ENCODE measurements around the gene PCGF5. TPM values are rescaled to one million over a fixed set of nuclear protein-coding genes. Genes with fewer than 3 reads are reported as not detected.

PCGF5 gene
- polyA plus RNA-seq, 1 of the 3 experiments (the other 2 are of a cell fraction) = 14.5 TPM

GRCh38 chr10:91251430-91252056 is 31.1 kb downstream of the PCGF5 start:
- peaks cover 46 to 57% of the 10 kb centered on the region in 2 experiments for H3K36me3 ChIP-seq (replicated peaks in 1 of 2; ENCODE audit: control insufficient read depth in 1 of 2, insufficient read depth in 2 of 2, low read length in 1 of 2)
- no peak overlapping the region for H3K4me2 ChIP-seq
- H2AFZ ChIP-seq (ENCODE audit: low read depth) = no peak overlapping the region
- DNase-seq = peak; percentile 26
- H3F3A ChIP-seq (replicated peaks; ENCODE audit: insufficient read depth) = peaks cover 7% of the 10 kb centered on the region
- ChIA-PET CTCF (interaction anchor here (0.6 to 6.6 kb wide), 70 partner anchors 8 to 380 kb away, joined by 3 to 124 read pairs (median 4); partner anchors contain the start of genes ANKRD1, PCGF5 and RPP30), POLR2A (no interaction called here)
- H3K9ac ChIP-seq = no peak overlapping the region
- H4K20me1 ChIP-seq (ENCODE audit: insufficient read depth) = no peaks in the 10 kb centered on the region
- TF ChIP-seq RXRA (IDR thresholded peaks at IDR 0.05; ENCODE audit: borderline replicate concordance, low read depth) = no peak
- no peak for TF ChIP-seq REST (IDR thresholded peaks at IDR 0.05; ENCODE audit: low read depth, low read length)
- no peak for TF ChIP-seq FOXJ3 (CRISPR knock-in tag; IDR thresholded peaks at IDR 0.05)
- no peak for TF ChIP-seq PBX3 (IDR thresholded peaks at IDR 0.05)
- TF ChIP-seq USF2 (IDR thresholded peaks at IDR 0.05; ENCODE audit: borderline replicate concordance, low read depth, low read length) = no peak
- peak; percentile 98 for TF ChIP-seq CTCF (IDR thresholded peaks at IDR 0.05)
- TF ChIP-seq RAD21 (IDR thresholded peaks at IDR 0.05; ENCODE audit: low read length) = peak; percentile 98
- TF ChIP-seq MXI1 (IDR thresholded peaks at IDR 0.05; ENCODE audit: low read depth, low read length) = no peak
- TF ChIP-seq SMC3 (IDR thresholded peaks at IDR 0.05; ENCODE audit: low read depth, low read length) = peak; percentile 95
- no peak for TF ChIP-seq GATA2 (CRISPR knock-in tag; IDR thresholded peaks at IDR 0.05)
- TF ChIP-seq USF1 (IDR thresholded peaks at IDR 0.05; ENCODE audit: borderline replicate concordance, low read depth) = no peak
- TF ChIP-seq EP300 (IDR thresholded peaks at IDR 0.05; ENCODE audit: borderline replicate concordance in 1 of 2, low read depth in 1 of 2, low read length in 1 of 2) = no peak
- no peak for TF ChIP-seq YY1 (IDR thresholded peaks at IDR 0.05; ENCODE audit: low read depth)
- no peaks in the 10 kb centered on the region for H3K9me2 ChIP-seq
- H3K4me3 ChIP-seq (ENCODE audit: low read depth in 2 of 2, low read length in 1 of 2) = no peak overlapping the region
- H3K27me3 ChIP-seq (ENCODE audit: insufficient read depth) = no peaks in the 10 kb centered on the region
- H3K4me1 ChIP-seq (ENCODE audit: control insufficient read depth in 1 of 2, insufficient read depth in 2 of 2, low read depth in 1 of 2, low read length in 1 of 2) = peaks cover 3 to 9% of the 10 kb centered on the region in 2 experiments; a peak in 2 of 4 replicates
- H3K79me2 ChIP-seq (ENCODE audit: insufficient read depth) = no peaks in the 10 kb centered on the region
- H3K9me3 ChIP-seq = no peaks in the 10 kb centered on the region; the same call in 1 of the 2 replicates
- H3K27ac ChIP-seq (ENCODE audit: low read depth in 2 of 2, low read length in 1 of 2) = no peak overlapping the region
